Measurements from ENCODE around the gene GPER1.

The GPER1 gene

GRCh38 chr7:1091644-1092027, 3.7 kb downstream of the GPER1 start:
- no peak for DNase-seq

- DNase-seq, result no peak
These were observed 4.3 kb downstream of the GPER1 start for GRCh38 chr7:1092161-1092632.

GRCh38 chr7:1092806-1093501, 5.0 kb downstream of the GPER1 start:
- no peak for DNase-seq

GRCh38 chr7:1093502-1093843, 5.6 kb downstream of the GPER1 start:
- DNase-seq, result no peak

- DNase-seq, result no peak
These were observed 6.1 kb downstream of the GPER1 start for GRCh38 chr7:1093916-1094508.

- no peak for DNase-seq
These were observed 7.0 kb downstream of the GPER1 start for GRCh38 chr7:1094870-1095269.

- no peak for DNase-seq
These were observed 7.8 kb downstream of the GPER1 start for GRCh38 chr7:1095621-1096155.

- DNase-seq, result no peak
These were observed 8.5 kb downstream of the GPER1 start for GRCh38 chr7:1096156-1097119.

- no peak for DNase-seq
These were observed 9.2 kb downstream of the GPER1 start for GRCh38 chr7:1097120-1097504.

- DNase-seq, result no peak
These were observed 10.6 kb downstream of the GPER1 start for GRCh38 chr7:1098243-1099153.

- DNase-seq, result no peak
These were observed 11.2 kb downstream of the GPER1 start for GRCh38 chr7:1099154-1099542.

GRCh38 chr7:1099637-1100036, 11.7 kb downstream of the GPER1 start:
- no peak for DNase-seq

- DNase-seq, result no peak
These were observed 12.5 kb downstream of the GPER1 start for GRCh38 chr7:1100386-1100785.

- DNase-seq, result no peak
These were observed 13.1 kb downstream of the GPER1 start for GRCh38 chr7:1100834-1101562.

GRCh38 chr7:1101563-1102431, 13.9 kb downstream of the GPER1 start:
- DNase-seq, result peak; percentile 52

- no peak for DNase-seq
These were observed 15.3 kb downstream of the GPER1 start for GRCh38 chr7:1103009-1103788.

GRCh38 chr7:1103789-1104515, 16.0 kb downstream of the GPER1 start:
- no peak for DNase-seq

- DNase-seq, result no peak
These were observed 16.7 kb downstream of the GPER1 start for GRCh38 chr7:1104516-1105179.

- DNase-seq, result no peak
These were observed 17.3 kb downstream of the GPER1 start for GRCh38 chr7:1105189-1105588.
